T-helper 1 cell (primary cell): ENCODE data around the gene VPS16.
A peak's percentile ranks its signal among the peaks of the same experiment; 100 is the strongest.
"Not testable (repeated sequence)": the region's sequence is repeated elsewhere in the genome, so short reads cannot be mapped to it uniquely, and the experiment has no call there.

Source experiments
- DNase-seq, 5 donors: peaks; one replicate each; pipeline ENCODE4 v3.0.0-alpha.2; 2012 to 2020

Gene VPS16

DNA sequence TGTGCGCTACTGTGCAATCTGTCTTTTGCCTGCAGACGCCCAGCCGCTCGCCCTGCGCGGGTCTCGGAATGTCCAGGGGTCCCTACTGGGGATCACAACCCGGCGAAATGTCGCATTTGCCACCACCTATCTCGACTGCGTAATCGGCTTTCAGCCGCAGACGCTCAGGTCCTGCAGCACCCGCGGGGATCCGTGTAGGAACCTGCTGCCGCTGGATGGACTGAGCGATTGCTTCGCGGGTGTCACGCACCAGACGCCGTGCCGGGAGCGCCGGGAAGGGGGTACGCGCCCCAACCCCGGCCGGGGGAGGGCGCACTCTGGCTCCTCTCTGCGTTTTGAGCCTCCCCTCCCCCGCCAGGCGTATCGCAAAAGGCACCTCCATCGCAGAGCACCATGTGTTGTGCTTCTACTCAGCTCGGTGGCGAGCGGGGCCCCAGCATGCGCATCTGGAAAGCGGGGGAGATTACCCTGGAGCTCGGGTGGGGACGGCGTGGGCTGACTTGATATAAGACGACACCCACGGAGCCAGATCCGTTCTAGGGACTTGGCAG, 32.0 kb downstream of the VPS16 start:
- peak; percentile 46 to 79 (median 71) for DNase-seq

DNA sequence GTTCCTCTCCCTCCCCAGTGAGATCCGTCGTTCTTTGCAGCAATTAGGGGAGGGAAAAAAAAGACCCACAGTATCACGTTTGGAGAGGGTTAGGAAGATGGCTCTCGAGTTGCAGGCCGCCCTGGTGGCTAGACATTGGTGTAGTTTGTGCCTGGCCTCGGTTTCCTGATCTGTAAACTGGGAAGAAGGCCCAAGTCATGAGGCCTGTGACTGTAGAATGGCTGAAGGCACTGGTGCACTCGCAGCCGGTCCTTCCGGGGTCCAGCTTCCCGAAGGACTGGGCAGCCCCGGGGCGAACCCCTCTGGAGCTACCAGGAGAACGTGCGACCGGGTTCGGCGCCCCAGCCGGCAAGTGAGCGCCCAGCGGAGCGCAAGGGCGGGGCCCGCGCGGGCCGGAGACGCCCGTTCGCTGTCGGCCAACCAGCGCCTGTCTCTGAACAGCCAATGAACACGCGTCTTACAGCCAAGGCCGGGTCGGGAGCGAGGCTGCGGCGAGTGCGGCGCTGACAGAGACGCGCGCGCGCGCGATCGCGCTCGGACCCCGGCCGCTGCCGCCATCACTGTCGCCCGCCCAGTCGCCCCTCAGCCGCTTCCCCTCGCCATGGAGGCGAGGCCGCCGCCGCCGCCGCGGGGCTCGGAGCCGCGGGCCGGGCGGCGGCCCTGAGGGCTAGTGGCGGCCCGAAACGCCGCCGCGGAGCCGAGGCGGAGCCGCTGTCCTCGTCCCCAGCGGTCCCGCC, 32.6 kb downstream of the VPS16 start, which contains the start of gene PTPRA:
TSS of gene PTPRA (plus strand) at position 472 of the 737 bp plus-strand sequence. CDS start 90,797 bp downstream, outside the sequence.
- peak; percentile 71 to 93 (median 84) for DNase-seq

DNA sequence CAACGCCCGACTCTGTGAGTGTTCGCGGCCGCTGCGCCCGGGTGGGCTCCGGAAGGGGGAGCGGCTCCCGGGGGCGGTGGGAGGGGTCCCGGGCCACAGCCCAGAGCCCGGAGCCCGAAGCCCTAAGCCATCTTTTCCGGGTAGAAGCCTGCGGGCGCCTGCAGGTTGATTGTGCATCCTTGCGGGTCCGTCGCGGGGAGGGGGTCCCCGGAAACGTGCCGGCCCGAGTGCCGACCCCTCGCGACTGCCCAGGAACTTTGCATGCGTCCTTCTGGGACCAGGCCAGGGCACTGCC, 33.1 kb downstream of the VPS16 start:
- DNase-seq = peak; percentile 40 to 65 (median 48)

DNA sequence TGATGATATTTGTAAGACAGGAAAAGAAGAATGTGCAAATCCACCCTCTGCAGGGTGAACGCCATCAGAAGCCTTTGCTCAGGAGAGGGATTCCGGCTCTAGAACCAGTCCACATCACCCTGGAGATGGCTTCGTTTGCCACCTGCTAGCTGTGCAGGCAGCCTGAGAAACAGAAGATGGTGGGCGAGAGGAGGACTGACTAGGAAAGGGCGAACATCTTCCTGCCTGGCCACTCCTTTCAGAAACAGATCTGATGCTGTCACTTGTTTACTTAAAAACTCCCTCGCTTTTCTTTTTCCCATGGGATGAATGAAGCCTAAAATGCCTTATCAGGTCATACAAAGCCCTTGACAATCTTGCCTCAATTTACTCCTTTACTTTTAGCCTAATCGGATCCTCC, 33.9 kb downstream of the VPS16 start:
- peak in 1 of 5 donors; percentile 19 for DNase-seq

DNA sequence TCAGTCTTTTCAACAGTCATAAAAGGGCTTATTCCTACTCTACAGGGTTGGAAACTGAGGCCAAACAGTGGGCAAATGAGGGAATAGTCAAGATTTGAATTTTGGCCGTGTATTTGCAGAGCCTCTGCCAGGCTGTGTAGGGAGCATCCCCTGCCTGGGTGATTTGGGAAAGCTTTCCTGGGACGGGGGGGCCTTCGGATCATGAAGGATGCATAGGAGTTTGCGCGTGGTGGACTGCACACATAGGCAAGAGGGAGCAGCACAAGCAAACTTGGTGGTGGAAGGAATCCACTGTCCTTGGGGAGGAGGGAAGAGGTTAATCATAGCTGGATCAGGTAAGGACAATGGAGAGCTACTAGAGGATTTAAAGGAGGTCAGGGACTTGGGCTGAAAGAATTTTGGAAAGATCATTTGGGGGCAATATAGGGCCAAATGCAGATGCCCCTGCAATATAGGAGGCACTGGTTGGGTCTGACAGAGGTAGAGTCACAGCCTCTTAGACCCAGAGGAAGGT, 35.2 kb downstream of the VPS16 start:
- DNase-seq = no peak

DNA sequence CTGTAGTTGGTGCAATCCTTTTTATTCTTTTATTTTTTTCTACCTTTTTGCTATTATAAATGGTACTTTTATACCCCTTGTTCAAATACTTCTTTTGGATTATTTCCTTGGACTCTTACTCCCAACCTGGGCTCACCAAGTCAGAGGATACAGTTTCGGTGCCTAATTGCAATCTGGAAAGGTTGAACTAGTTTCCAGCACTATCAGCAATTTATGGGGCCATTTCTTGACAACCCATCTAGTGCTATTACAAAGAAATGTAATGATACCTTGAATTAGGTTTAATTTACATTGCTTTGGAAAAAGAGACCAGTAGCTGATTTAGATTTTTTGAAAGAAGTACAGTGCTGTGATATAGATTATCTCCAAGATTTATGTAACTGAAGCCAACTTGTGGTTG, 38.0 kb downstream of the VPS16 start:
- no peak for DNase-seq

DNA sequence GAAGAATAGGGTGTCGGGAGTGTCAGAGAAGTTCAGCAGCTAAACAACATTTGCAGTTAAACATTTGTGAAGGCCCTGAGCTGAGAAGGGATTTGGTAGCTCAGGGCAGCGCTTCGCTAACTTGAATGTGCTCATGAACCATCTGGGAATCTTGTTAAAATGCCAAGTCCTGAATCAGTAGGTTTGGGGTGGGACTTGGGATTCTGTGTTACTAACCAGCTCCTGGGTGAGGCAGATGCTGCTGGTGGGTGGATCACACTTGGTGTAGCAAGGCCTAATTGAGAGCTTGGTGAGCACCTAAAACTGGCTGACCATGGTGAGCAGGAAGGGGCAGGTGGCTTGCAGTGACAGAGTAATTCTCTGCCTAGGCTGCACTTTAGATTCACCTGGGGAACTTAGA, 38.6 kb downstream of the VPS16 start:
- no peak for DNase-seq

DNA sequence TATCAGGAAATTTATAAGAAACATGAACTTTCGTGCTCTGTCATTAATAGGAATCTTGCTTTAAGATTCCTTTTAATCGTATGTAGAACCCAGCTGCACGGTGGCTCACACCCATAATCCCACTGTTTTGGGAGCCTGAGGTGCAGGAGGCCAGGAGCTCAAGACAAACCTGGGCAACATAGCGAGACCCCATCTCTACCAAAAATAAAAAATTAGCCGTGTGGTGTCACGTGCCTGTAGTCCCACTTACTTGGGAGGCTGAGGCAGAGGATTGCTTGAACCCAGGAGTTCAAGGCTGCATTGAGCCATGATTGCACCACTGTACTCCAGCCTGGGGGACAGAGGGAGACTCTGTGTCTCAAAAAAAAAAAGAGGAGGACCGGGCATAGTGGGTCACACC, 40.1 kb downstream of the VPS16 start:
- DNase-seq = no peak

DNA sequence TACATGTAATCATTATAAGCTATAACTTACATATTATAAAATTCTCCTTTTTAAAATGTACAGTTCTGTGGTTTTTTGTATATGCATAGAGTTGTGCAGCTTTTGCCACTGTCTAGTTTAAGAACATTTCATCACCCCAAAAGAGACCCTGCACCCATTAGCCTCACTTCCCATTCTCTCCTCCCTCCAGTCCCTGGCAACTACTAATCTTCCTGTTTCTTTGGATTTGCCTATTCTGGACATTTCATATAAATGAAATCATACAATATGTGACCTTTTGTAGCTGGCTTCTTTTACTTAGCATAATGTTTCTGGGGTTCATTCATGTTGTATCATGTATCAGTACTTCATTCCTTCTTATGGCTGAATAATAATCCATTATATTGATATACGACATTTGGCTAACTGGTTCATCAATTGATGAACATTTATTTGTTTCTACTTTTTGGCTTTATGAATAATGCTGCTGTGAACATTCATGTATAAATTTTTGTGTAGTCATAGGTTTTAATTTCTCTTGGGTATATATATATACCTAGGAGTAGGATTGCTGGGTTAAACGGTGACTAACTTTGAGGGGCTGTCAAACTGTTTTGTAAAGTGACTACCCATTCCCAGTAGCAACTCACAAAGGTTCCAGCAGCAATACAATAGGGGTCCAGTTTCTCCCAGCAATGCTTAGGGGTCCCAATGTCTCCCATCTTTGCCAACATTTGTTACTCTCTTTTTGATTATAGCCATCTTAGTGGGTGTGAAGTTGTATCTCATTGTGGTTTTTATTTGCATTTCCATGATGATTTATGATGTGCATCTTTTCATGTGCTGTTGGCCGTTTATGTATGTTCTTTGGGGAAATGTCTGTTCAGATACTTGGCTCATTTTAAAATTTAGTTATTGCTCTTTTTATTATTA, 43.4 kb downstream of the VPS16 start:
- no peak for DNase-seq

DNA sequence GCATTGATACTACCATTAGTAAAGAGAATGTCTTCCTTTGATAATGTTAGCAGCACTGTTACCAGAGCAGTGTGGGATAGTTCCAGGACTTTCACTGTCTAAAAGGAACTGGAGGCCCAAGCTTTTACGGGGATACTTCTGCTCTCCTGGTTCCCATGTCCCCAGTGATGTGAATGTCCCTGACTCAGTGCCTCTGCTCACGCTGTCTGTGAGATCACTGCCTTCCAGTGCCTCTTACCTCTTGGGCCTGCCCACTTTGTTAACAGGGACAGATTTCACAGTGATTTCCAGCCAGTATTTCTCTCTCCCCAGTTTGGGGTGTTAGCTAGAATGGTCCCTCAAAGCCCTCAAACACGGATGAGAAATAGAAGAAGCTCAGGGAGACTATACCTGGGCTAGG, 47.2 kb downstream of the VPS16 start:
- DNase-seq = no peak

DNA sequence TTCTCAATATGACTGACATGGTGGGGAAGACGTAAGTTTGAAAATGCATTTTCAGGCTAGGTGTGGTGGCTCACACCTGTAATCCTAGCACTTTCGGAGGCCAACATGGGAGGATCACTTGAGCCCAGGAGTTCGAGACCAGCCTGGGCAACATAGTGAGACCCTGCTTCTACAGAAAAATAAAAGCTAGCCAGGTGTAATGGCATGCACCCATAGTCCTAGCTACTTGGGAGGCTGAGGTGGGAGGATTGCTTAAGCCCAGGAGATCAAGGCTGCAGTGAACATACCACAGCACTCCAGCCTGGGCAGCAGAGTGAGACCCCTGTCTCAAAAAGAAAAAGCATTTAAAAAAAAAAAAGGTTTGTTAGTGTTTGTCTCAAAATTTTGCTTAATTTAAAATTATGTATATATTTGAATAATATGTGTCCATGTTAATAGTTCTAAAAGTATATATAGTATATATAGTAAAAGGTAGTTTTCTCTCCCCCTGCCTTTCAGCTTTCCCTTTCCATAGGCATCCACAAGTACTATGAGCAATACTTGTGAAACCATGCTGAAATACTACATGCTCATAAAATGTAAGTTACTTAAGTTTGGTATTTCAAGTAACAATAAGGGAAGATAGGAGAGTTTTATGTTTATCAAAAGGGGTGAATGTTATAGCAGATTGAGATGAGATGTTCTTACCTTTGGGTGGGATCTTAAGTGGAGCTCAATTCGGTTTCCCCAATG, 47.8 kb downstream of the VPS16 start:
- no peak for DNase-seq

DNA sequence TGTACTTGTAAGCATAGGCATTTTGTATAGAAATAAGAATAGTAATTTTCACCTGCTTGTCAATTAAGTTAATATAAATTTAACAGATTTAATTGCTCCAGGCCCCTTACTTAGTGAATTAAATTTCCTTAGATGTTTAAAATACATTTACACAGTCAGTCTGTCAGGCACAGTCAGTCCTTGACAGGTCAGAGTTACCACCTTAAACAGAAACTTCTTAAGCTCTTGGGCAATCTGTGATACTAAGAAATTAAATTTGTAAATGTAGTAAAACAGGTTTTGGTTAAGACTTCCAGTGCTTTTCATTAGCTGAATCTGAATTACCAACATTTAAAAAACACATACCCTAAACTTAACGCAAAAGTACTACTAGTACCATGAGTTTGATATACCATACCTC, 48.7 kb downstream of the VPS16 start:
- DNase-seq = no peak

DNA sequence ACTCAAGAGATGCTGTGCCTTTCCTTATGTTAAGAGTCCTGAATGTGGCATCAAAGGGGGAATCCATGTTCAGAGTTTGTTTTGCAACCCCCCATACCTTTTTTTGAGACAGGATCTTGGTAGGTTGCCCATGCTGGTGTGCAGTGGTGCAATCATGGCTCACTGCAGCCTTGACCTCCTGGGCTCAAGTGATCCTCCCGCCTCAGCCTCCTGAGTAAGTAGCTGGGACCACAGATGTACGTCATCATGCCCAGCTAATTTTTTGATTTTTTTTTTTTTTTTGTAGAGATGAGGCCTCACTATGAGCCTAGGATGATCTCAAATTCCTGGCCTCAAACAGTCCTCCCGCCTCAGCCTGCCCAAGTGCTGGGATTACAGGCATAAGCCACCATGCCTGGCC, 49.3 kb downstream of the VPS16 start:
- no peak for DNase-seq

DNA sequence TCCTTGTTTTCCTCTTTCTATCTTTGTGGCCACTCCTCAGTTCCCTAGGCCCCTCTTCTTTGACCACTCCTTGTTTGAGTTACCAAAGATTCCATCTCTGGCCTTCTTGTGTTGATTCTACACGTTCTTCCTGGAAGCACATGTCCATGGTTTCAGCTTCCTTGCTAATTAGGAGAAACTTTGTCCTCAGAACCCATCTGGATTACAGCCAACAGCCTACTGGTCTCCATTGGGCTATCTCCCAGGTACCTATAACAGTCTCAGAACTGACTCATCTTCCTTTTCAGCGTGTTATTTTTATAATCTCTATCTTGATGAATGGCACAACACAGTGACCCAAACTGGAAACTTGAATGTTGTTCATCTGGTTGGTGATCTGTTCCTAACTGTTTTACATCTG, 50.2 kb downstream of the VPS16 start:
- DNase-seq = no peak

DNA sequence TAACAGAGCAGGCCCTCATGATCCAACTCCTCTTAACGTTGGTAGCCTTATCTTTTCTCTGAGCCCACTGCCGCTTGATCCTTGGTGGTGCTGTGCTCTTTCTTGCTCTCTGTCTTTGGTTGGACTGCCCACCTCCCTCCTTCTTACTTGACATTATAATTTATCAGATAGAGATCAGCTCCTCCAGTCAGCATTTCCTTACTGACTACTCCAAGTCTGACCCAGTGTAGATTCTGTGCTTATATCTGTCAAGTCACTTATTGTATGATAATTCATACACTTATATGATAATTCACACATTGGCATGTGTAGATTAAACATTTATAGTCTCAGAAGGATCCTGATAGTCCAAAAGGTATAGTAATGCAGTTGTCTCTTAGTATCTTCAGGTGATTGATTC, 50.8 kb downstream of the VPS16 start:
- DNase-seq = no peak

DNA sequence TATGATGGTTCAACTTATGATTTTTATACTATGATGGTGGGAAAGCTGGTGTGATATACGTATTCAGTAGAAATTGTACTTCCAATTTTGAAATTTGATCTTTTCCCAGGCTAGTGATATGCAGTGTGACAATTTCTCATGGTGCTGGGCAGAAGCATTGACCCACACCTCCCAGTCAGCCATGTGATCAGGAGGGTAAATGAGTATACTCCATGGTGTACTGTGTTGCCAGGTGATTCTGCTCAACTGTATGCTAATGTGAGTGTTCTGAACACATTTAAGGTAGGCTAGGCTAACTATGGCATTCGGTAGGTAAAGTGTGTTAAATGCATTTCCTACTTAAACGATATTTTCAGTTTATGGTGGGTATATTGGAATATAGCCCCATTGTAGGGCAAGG, 51.8 kb downstream of the VPS16 start:
- DNase-seq = no peak

DNA sequence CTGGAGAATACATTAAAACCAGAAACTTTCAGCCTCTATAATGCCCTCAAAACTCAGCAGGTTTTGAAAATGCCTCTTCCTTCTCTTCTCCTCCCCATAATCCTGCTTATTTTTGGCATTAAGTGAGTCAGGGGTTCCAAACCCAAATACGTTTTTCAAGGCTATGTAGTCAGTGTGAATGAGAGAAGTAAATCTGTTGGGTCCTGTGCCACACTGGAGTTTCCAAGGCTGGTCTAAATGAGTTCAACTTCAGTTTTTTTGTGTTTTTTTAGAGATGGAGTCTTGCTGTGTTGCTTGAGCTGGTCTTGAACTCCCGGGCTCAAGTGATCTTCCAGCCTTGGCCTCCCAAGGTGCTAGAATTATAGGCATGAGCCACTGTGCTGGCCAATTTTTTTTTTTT, 53.7 kb downstream of the VPS16 start:
- DNase-seq = no peak

DNA sequence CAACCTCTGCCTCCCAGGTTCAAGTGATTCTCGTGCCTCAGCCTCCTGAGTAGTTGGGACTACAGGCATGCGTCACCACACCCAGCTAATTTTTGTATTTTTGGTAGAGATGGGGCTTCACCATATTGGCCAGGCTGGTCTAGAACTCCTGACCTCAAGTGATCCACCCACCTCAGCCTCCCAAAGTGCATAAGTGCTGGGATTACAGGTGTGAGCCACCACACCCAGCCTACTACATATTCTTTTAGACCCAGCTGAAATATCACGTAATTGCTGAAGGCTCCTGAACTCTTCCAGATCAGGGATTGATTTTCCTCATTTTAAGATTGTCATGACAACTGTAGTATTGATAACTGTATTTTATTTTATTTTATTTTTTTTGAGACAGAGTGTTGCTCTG, 54.6 kb downstream of the VPS16 start:
- not testable (repeated sequence) for DNase-seq

DNA sequence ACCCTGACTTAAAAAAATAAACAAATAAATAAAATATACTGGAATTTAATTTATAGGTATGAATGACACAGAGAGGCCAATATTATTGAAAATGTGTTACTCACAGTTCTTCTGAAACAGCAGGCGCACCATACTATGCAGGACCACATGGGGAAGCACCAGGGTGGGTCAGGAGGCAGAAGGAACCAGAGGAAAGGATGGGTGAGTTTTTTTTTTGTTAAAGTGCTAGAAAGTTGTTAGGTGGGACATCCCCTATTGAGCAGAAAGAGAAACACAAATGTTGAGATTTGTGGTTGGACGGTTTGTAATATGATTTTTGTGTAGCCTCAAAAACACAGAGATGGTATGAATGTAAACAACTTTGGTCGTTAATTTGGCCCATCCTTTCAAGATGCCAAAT, 58.7 kb downstream of the VPS16 start:
- DNase-seq = no peak

DNA sequence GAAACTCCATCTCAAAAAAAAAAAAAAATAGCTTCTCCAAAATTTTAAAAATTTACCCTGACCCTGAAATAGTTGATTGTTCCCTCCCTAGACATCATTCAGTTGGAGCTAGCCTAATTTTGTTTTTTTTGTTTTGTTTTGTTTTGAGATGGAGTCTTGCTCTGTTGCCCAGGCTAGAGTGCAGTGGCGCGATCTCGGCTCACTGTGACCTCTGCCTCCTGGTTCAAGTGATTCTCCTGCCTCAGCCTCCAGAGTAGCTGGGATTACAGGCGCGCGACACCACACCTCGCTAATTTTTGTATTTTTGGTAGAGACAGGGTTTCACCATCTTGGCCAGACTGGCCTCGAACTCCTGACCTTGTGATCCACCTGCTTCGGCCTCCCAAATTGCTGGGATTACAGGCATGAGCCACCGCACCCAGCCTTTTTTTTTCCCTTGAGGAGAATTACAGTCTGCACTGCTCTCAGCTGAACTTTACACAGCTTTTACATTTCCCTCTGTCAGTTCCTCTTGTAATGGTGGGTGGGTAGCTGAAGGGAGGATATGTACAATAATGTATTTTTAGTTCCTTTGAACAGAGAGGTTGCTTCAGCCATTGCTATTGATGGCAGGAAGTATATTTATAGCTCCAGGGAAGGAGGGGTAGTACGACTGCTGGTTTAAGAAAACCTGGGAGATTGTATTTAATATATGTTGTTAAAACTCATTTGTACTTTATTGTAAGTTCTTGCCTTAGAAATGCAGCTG, 60.5 kb downstream of the VPS16 start:
- no peak for DNase-seq

DNA sequence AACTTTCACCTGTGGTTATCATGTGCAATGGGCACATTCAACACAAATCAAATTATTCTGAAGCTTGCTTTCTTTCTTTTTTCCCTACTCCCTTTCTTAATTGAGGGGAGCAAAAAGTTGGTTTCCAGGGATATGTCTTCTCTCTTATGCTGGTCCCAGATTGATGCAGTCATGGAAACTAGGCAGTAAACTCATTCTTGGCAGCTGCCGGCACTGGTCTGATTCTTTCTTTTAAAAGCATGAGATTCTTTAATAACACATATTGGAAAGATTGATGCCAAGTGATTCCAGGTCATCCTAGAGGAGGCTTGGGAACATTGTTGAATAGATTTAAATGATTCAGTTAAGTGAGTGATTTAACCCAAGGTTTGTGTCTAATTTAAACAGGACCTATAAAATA, 61.7 kb downstream of the VPS16 start:
- DNase-seq = no peak

DNA sequence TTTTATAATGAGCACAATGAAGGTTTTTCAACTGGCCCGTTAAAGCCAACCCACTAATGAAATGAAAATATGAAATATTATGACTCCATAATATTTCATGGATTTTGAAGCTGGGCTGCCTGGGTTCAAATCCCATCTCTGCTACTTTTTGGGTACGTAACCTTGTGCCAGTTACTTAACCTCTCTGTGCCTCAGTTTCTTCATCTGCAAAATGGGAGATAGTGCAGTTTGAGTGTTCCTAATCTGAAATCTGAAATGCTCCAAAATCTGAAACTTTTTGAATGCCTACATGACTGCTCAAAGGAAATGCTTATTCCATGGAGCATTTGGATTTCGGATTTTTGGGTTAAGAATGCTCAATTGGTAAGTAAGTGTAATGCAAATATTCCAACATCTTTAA, 62.3 kb downstream of the VPS16 start:
- DNase-seq = no peak
